Gastroesophageal sphincter (tissue), 4 donors: Measurements from ENCODE around the gene GRIN1. TPM values are rescaled to one million over a fixed set of nuclear protein-coding genes. Genes with fewer than 3 reads are reported as not detected.

ENCODE experiments used
- ATAC-seq: fragments of 150-250 bp; one replicate; pipeline ENCODE4 v1.9.1; 2016; ENCODE audit warnings: mild to moderate bottlenecking, moderate library complexity
- H3K27ac ChIP-seq, 4 donors: fragments of 200-600 bp; sonication (generic) in 3 of 4; 1 replicate in 3 of 4; 2 replicates in 1 of 4; pipeline ENCODE4 v1.5.1; 2016 to 2019
- H3K27me3 ChIP-seq: fragments of 200-600 bp; sonication (generic); one replicate; pipeline ENCODE4 v1.5.1; 2019
- H3K36me3 ChIP-seq, 2 donors: fragments of 200-600 bp; sonication (generic); one replicate each; pipeline ENCODE4 v1.5.1; 2019; ENCODE audit warnings: control low read depth in 1 of 2
- H3K4me1 ChIP-seq, 3 donors: fragments of 200-600 bp; sonication (generic); 1 replicate in 2 of 3; 2 replicates in 1 of 3; pipeline ENCODE4 v1.5.1; 2016 to 2019; ENCODE audit warnings: control low read depth in 2 of 3
- H3K4me3 ChIP-seq, 2 donors: fragments of 200-600 bp; sonication (generic); one replicate each; pipeline ENCODE4 v1.5.1; 2019; ENCODE audit warnings: mild to moderate bottlenecking in 1 of 2, moderate library complexity in 1 of 2
- H3K9me3 ChIP-seq, 3 donors: fragments of 200-600 bp; sonication (generic); one replicate each; pipeline ENCODE4 v1.5.1; 2017 to 2019; ENCODE audit warnings: control low read depth in 2 of 3
- CTCF ChIP-seq, 4 experiments: fragments of 200-600 bp in 2 of 4; fragments of 450-650 bp in 2 of 4; sonication (generic) in 1 of 4; IDR thresholded peaks; one replicate each; pipeline ENCODE4 v1.5.1; 2017 to 2019; ENCODE audit warnings: antibody characterized with exemption in 4 of 4, mild to moderate bottlenecking in 2 of 4, moderate library complexity in 2 of 4
- EP300 ChIP-seq: sonication (generic); formaldehyde crosslinking; IDR thresholded peaks from one replicate; pipeline ENCODE4 v1.6.1; 2017; ENCODE audit warnings: antibody characterized with exemption, mild to moderate bottlenecking
- POLR2A ChIP-seq, 2 donors: fragments of 450-650 bp; IDR thresholded peaks; one replicate each; pipeline ENCODE4 v1.6.1; 2017; ENCODE audit warnings: antibody characterized with exemption in 2 of 2, mild to moderate bottlenecking in 2 of 2, moderate library complexity in 1 of 2
- POLR2AphosphoS5 ChIP-seq: sonication (generic); formaldehyde crosslinking; IDR thresholded peaks from one replicate; pipeline ENCODE4 v1.6.1; 2017; ENCODE audit warnings: antibody characterized with exemption
- WGBS, 2 donors: methylation state at CpG; one replicate each; pipeline ENCODE4 v1.1.5; 2018; ENCODE audit warnings: low coverage in 1 of 2; 5-methylcytosine and 5-hydroxymethylcytosine counted together
- total RNA-seq, 4 donors: library from RNA; depleted of rRNA; stranded (reverse); fragments of >200 nt; gene quantifications; one replicate each; pipeline ENCODE4 v1.1.0, GENCODE V29; 2016

The GRIN1 gene
- total RNA-seq, 4 donors from 2014 or later = 0.08 to 0.13 TPM; not detected in 2

GRCh38 chr9:137106662-137107250 is 32.2 kb upstream of the GRIN1 start:
- no peak overlapping the region for H3K4me3 ChIP-seq
- H3K36me3 ChIP-seq = peaks cover 0 to 100% of the 10 kb centered on the region in 2 donors
- no peaks in the 10 kb centered on the region for H3K4me1 ChIP-seq
- TF ChIP-seq POLR2AphosphoS5 = no peak
- no peak for TF ChIP-seq POLR2A (IDR thresholded peaks at IDR 0.05)
- no peaks in the 10 kb centered on the region for H3K9me3 ChIP-seq
- H3K27ac ChIP-seq = no peak overlapping the region
- ATAC-seq = no peak
- H3K27me3 ChIP-seq = no peaks in the 10 kb centered on the region
- no CpG with 5 or more reads among the region's 27 CpGs for WGBS, 2 donors

GRCh38 chr9:137107312-137107921 is 31.5 kb upstream of the GRIN1 start:
- WGBS, 2 donors = no CpG with 5 or more reads among the region's 27 CpGs
- TF ChIP-seq CTCF (IDR thresholded peaks at IDR 0.05) (no peak), POLR2AphosphoS5 (no peak), POLR2A (IDR thresholded peaks at IDR 0.05) (no peak), EP300 (no peak)
- no peak for ATAC-seq
- no peak overlapping the region for H3K27ac ChIP-seq
- peaks cover 0 to 100% of the 10 kb centered on the region in 2 donors for H3K36me3 ChIP-seq
- no peaks in the 10 kb centered on the region for H3K27me3 ChIP-seq
- no peaks in the 10 kb centered on the region for H3K4me1 ChIP-seq
- no peaks in the 10 kb centered on the region for H3K9me3 ChIP-seq
- no peak overlapping the region for H3K4me3 ChIP-seq

- peaks cover 0 to 100% of the 10 kb centered on the region in 2 donors for H3K36me3 ChIP-seq
- WGBS, 2 donors = no CpG with 5 or more reads among the region's 17 CpGs
Observed at GRCh38 chr9:137107982-137108381, 31.0 kb upstream of the GRIN1 start.

GRCh38 chr9:137108608-137109249 is 30.2 kb upstream of the GRIN1 start:
- Histone ChIP-seq H3K27me3 (no peaks in the 10 kb centered on the region), H3K9me3 (no peaks in the 10 kb centered on the region), H3K4me1 (peaks cover 0 to 10% (median 5%) of the 10 kb centered on the region in 3 donors), H3K36me3 (peaks cover 0 to 97% of the 10 kb centered on the region in 2 donors), H3K27ac (no peak overlapping the region), H3K4me3 (no peak overlapping the region)
- no peak for ATAC-seq
- WGBS, 2 donors = 100% methylated on average over 1 of the region's 29 CpGs; no CpG with 5 or more reads in 1 of the 2 donors
- TF ChIP-seq POLR2A (IDR thresholded peaks at IDR 0.05) (no peak), EP300 (no peak), POLR2AphosphoS5 (no peak), CTCF (IDR thresholded peaks at IDR 0.05) (no peak)

More at GRCh38 chr9:137107982-137108381, 31.0 kb upstream of the GRIN1 start:
- H3K4me3 ChIP-seq = no peak overlapping the region
- TF ChIP-seq POLR2AphosphoS5 = no peak
- TF ChIP-seq EP300 = no peak
- no peak for TF ChIP-seq CTCF (IDR thresholded peaks at IDR 0.05)
- no peak for TF ChIP-seq POLR2A (IDR thresholded peaks at IDR 0.05)
- H3K27ac ChIP-seq = no peak overlapping the region
- peaks cover 0 to 3% (median 0%) of the 10 kb centered on the region in 3 donors for H3K4me1 ChIP-seq
- ATAC-seq = no peak
- H3K27me3 ChIP-seq = no peaks in the 10 kb centered on the region
- H3K9me3 ChIP-seq = no peaks in the 10 kb centered on the region

GRCh38 chr9:137109250-137110146 is 29.5 kb upstream of the GRIN1 start:
- peaks cover 0 to 12% (median 6%) of the 10 kb centered on the region in 3 donors for H3K4me1 ChIP-seq
- TF ChIP-seq POLR2AphosphoS5 (no peak), CTCF (IDR thresholded peaks at IDR 0.05) (no peak), POLR2A (IDR thresholded peaks at IDR 0.05) (no peak), EP300 (no peak)
- WGBS, 2 donors = 48 to 81% methylated on average over 5 of the region's 34 CpGs
- no peak overlapping the region for H3K4me3 ChIP-seq
- H3K27me3 ChIP-seq = no peaks in the 10 kb centered on the region
- peaks cover 0 to 89% of the 10 kb centered on the region in 2 donors for H3K36me3 ChIP-seq
- no peak overlapping the region for H3K27ac ChIP-seq
- ATAC-seq = no peak
- no peaks in the 10 kb centered on the region for H3K9me3 ChIP-seq
